ENCODE measurements around the gene ADAM33.

Gene ADAM33

GRCh38 chr20:3706774-3707507 lies 25.1 kb upstream of the ADAM33 start:
- no peak for DNase-seq

- DNase-seq, result no peak
These were observed 24.3 kb upstream of the ADAM33 start for GRCh38 chr20:3705970-3706739.

GRCh38 chr20:3705491-3705969 lies 23.7 kb upstream of the ADAM33 start:
- DNase-seq, result no peak

- no peak for DNase-seq
These were observed 22.3 kb upstream of the ADAM33 start for GRCh38 chr20:3704087-3704486.

- DNase-seq, result no peak
These were observed 21.0 kb upstream of the ADAM33 start for GRCh38 chr20:3702611-3703391.

- DNase-seq, result no peak
These were observed 19.5 kb upstream of the ADAM33 start for GRCh38 chr20:3701061-3701998.

- no peak for DNase-seq
These were observed 17.2 kb upstream of the ADAM33 start for GRCh38 chr20:3699037-3699436.

GRCh38 chr20:3698591-3699001 lies 16.8 kb upstream of the ADAM33 start:
- no peak for DNase-seq

GRCh38 chr20:3697588-3698305 lies 15.9 kb upstream of the ADAM33 start:
- DNase-seq, result no peak

GRCh38 chr20:3696745-3697587 lies 15.2 kb upstream of the ADAM33 start:
- no peak for DNase-seq

GRCh38 chr20:3696200-3696599 lies 14.4 kb upstream of the ADAM33 start:
- DNase-seq, result no peak

GRCh38 chr20:3694864-3695263 lies 13.1 kb upstream of the ADAM33 start:
- DNase-seq, result no peak

- no peak for DNase-seq
These were observed 11.6 kb upstream of the ADAM33 start for GRCh38 chr20:3693376-3693775.

- no peak for DNase-seq
These were observed 11.0 kb upstream of the ADAM33 start for GRCh38 chr20:3692706-3693294.

- DNase-seq, result no peak
These were observed 10.1 kb upstream of the ADAM33 start for GRCh38 chr20:3691897-3692296.

- no peak for DNase-seq
These were observed 9.5 kb upstream of the ADAM33 start for GRCh38 chr20:3691306-3691705.

- no peak for DNase-seq
These were observed 8.6 kb upstream of the ADAM33 start for GRCh38 chr20:3690413-3690812.

GRCh38 chr20:3689978-3690377 lies 8.2 kb upstream of the ADAM33 start:
- DNase-seq, result no peak

- DNase-seq, result no peak
These were observed 5.8 kb upstream of the ADAM33 start for GRCh38 chr20:3687655-3688054.

- no peak for DNase-seq
These were observed 5.1 kb upstream of the ADAM33 start for GRCh38 chr20:3686867-3687321.
